GM19238 (cell line): ENCODE data around the gene RRM2.

Experiments used
- DNase-seq: peaks from one replicate; pipeline ENCODE4 v3.0.0; 2011; ENCODE audit warnings: low spot score; ENCODE audit not compliant: insufficient read length

The RRM2 gene

DNA sequence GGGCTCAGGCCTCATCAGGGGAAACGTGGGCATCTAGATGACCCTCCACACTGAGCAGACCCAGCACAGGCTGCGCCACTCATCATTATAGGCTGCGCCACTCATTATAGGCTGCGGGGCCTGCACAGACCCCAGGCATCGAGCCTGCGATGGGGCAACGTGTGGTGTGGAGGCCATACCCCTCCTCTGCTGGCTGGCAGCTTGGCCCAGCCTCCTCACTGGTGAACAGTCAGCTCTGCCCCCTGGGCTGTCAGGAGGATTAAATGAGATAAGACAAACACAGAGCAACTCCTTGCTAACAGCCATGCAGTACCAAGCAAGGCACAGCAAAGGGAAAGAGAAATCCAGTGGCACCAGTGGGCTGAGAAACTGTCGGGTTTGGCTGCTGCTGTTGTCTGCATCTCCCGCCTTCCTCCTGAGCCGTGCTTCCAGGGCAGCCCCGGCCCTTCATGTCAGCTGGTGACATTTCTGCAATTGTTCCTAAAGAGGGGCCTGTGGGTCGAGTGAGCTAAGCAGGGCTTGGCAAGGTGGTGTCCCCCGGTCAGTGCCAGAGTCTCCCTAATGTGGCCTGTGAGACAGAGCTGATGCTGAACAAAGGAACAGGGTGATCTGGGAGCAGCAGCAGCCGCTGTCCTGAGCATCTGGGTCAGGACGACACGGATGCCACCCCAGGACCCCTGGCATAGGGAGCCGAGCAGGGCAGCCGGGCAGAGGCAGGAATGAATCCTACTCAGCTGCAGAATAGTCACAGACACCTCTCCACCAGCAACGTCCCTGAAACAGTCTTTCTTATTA is 48.7 kb downstream of the RRM2 start:
- no peak for DNase-seq

DNA sequence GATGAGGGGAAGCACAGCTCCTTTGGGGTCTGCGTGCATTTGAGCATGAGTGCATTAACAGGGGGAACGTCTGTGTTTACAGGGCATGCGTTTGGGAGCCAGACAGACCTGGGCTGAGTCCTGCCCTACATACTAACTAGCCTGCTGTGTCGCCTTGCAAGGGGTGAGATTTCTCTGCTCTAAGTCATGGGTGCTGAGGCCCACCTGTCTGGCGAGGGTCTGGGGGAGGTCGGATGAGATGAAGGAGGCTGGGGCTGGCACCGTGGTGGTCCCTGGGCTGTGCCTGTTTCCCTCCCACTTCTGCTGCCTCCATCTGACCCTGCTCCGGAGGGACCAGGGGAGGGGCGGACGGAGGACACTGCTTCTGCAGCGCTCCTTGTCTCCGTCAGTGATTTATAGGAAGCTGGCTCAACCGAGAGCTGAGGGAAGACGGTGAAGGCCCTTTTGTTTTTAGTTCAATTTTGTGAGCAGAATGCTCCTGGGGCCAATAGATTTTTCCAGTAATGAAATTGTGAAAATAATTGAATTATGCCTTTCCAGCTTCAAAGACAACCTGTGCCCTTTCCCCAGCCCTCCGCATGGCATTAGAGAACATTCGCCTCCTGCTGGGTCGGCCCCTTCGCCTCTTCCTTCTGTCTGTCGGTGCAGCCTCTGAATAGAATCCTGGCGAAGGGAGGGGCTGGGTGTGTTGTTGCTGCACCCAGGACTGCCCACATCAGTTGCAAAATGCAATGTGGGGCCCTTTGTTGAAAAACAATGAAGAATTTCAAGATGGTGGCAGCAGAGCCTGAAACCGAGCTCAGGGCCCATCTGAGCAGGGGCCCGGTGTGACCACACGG is 49.7 kb downstream of the RRM2 start:
- no peak for DNase-seq

- no peak for DNase-seq
These were observed 50.9 kb downstream of the RRM2 start for GRCh38 chr2:10173258-10174005.

DNA sequence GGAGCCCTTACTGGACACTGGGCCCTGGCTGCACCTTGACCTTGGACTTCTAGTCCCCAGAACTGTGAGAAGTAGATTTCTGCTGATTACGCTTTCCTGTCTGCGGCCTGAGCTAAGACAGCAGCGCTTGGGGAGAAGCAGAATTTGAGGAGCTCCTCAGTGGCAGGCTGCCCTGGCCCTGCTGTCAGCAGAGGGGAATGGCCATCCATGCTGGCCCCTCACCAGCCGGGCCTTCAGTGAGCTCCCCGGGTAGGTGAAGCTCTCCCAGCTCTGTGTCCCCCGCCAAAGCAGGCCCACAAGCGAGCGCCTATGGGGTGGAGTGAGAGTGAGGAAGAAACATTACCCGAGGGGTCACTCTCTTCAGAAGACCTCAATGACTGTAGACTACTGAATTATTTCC is 51.6 kb downstream of the RRM2 start:
- no peak for DNase-seq

DNA sequence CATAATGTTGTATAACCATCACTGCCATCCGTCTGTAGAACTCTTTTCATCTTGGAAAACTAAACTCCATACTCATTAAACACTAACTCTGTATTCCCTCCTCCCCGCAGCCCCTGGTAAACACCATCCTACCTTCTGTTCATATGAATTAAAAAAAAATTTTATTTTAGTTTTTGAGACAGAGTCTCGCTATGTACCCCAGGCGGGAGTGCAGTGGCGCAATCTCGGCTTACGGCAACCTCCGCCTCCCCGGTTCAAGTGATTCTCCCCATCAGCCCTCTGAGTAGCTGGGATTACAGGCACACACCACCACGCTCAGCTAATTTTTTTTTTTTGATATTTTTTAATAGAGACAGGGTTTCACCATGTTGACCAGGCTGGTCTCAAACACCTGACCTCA is 52.9 kb downstream of the RRM2 start:
- no peak for DNase-seq

GRCh38 chr2:10178751-10179150 is 56.2 kb downstream of the RRM2 start:
- DNase-seq, result no peak

DNA sequence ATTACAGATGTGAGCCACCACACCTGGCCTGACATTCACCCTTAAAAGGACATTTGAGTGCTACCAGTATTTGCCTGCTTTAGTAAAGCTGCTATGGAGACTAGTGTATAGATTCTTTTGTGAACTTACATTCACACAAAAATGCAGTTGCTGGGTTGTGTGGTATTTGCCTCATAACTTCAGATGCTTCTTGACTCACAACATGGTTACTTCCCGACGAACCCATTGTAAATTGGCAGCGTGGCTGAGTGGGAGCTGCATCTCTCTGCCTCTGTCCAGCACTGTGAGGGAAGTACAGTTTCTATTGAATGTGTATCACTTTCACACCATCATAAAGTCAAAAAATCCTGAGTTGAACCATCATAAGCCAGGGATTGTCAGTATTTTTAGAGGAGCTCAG is 56.9 kb downstream of the RRM2 start:
- DNase-seq, result no peak

DNA sequence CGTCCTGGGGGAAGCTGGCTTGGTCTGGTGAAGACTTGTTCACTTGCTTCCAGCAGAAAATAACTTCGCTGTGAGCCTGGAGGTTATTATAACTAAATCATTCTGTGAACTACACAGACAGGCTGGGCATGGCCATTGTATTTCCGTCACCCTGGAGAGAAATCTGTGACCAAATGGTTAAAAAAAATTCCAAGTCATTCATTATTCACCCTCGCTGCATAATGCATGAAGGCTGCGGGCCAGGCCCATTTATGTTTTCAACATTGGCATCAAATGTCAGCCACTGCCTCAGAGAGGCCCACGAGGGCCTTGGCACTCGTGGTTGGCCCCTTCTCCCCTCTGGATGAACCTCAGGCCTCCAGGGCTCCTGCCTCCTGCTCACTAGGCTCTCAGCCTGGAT is 57.7 kb downstream of the RRM2 start:
- no peak for DNase-seq
